H1 (cell line): ENCODE data around the gene CCNY. TPM values are rescaled to one million over a fixed set of nuclear protein-coding genes. Genes with fewer than 3 reads are reported as not detected.

Experiments
- CTCF ChIA-PET: fragments of 300-600 bp; sonication (Branson Sonifier 250); formaldehyde crosslinking; loops from one replicate; lab custom pipeline; 2021; ENCODE audit not compliant: partially characterized antibody; lab: Charles Lee
- POLR2A ChIA-PET: fragments of 300-600 bp; sonication (Branson Sonifier 250); formaldehyde crosslinking; loops from one replicate; lab custom pipeline; 2021; ENCODE audit warnings: inconsistent platforms; ENCODE audit not compliant: partially characterized antibody; lab: Charles Lee
- DNase-seq, 2 experiments: peaks; one replicate each; pipeline versions ENCODE4 v3.0.0 to v3.0.0-alpha.2; 2010 to 2022; ENCODE audit warnings: low spot score in 2 of 2, low read depth in 1 of 2, mixed read lengths in 1 of 2
- FAIRE-seq: peaks from 2 replicates; lab custom pipeline; 2011; peaks lifted over from hg19 to GRCh38; lab: Jason Lieb, UNC
- H2AFZ ChIP-seq: 2 replicates; pipeline ENCODE4 v1.8.1; 2012; ENCODE audit warnings: low read length, inconsistent platforms
- H2AK5ac ChIP-seq: 2 replicates; pipeline ENCODE4 v1.6.1; 2013; ENCODE audit warnings: low read depth, low read length
- H2BK120ac ChIP-seq: replicated peaks from 2 replicates; pipeline ENCODE3; 2013; ENCODE audit warnings: low read depth, low read length, inconsistent platforms
- H2BK12ac ChIP-seq: 2 replicates; pipeline ENCODE4 v1.6.1; 2013; ENCODE audit warnings: low read depth, low read length
- H2BK15ac ChIP-seq: 2 replicates; pipeline ENCODE4 v1.6.1; 2013; ENCODE audit warnings: low read length
- H2BK20ac ChIP-seq: 2 replicates; pipeline ENCODE4 v1.6.1; 2013; ENCODE audit warnings: low read length
- H2BK5ac ChIP-seq: 2 replicates; pipeline ENCODE4 v1.6.1; 2013; ENCODE audit warnings: low read depth, low read length
- H3K14ac ChIP-seq: 2 replicates; pipeline ENCODE4 v1.6.1; 2013; ENCODE audit warnings: inconsistent platforms; ENCODE audit not compliant: insufficient read length
- H3K18ac ChIP-seq: 2 replicates; pipeline ENCODE4 v1.6.1; 2013; ENCODE audit warnings: low read length; ENCODE audit errors: extremely low read depth
- H3K23ac ChIP-seq: 2 replicates; pipeline ENCODE4 v1.6.1; 2013; ENCODE audit warnings: inconsistent platforms; ENCODE audit not compliant: insufficient read length
- H3K23me2 ChIP-seq: 2 replicates; pipeline ENCODE4 v1.6.1; 2013; ENCODE audit warnings: low read depth, low read length
- H3K27ac ChIP-seq: 2 replicates; pipeline ENCODE4 v1.6.1; 2011; ENCODE audit warnings: low read depth, low read length, inconsistent platforms
- H3K27me3 ChIP-seq, 4 experiments: replicated peaks in 1 of 4; 1 replicate in 1 of 4; 2 replicates in 3 of 4; pipeline versions ENCODE4 v1.6.1 to v1.8.1; 2011 to 2013; ENCODE audit warnings: low read length in 3 of 4, mild to moderate bottlenecking in 3 of 4, inconsistent platforms in 2 of 4, mixed read lengths in 2 of 4, moderate library complexity in 1 of 4; ENCODE audit not compliant: control insufficient read depth in 3 of 4, insufficient read depth in 3 of 4; ENCODE audit errors: extremely low read depth in 1 of 4
- H3K36me3 ChIP-seq, 4 experiments: 2 replicates each; pipeline versions ENCODE4 v1.6.1 to v1.8.1; 2011 to 2013; ENCODE audit warnings: mild to moderate bottlenecking in 4 of 4, low read length in 3 of 4, moderate library complexity in 2 of 4, control low read depth in 1 of 4, inconsistent platforms in 1 of 4; ENCODE audit not compliant: insufficient read depth in 4 of 4, control insufficient read depth in 2 of 4
- H3K4ac ChIP-seq: replicated peaks from 2 replicates; pipeline ENCODE3; 2013; ENCODE audit warnings: low read length, low read depth, mixed read lengths, inconsistent platforms; ENCODE audit not compliant: insufficient read length
- H3K4me1 ChIP-seq, 4 experiments: replicated peaks in 1 of 4; 1 replicate in 1 of 4; 2 replicates in 3 of 4; pipeline versions ENCODE4 v1.6.1 to v1.8.1; 2011 to 2013; ENCODE audit warnings: low read length in 3 of 4, inconsistent platforms in 2 of 4, mixed read lengths in 1 of 4; ENCODE audit not compliant: insufficient read depth in 4 of 4, control insufficient read depth in 3 of 4
- H3K4me2 ChIP-seq, 2 experiments: 2 replicates each; pipeline versions ENCODE4 v1.6.1 to v1.8.1; 2011 to 2013; ENCODE audit warnings: low read depth in 2 of 2, low read length in 2 of 2, control low read depth in 1 of 2, inconsistent platforms in 1 of 2, mild to moderate bottlenecking in 1 of 2; ENCODE audit not compliant: insufficient read depth in 1 of 2
- H3K4me3 ChIP-seq, 4 experiments: fragments of 200-600, 300-600 bp in 1 of 4; sonication (generic), shearing (Covaris generic), sonication (Bioruptor Twin) in 1 of 4; 2 replicates each; pipeline versions ENCODE4 v1.5.1 to v1.8.1; 2011 to 2016; ENCODE audit warnings: low read length in 4 of 4, low read depth in 3 of 4, control low read depth in 2 of 4, inconsistent platforms in 2 of 4, mild to moderate bottlenecking in 2 of 4, mixed read lengths in 1 of 4, moderate library complexity in 1 of 4; ENCODE audit not compliant: insufficient read depth in 2 of 4; ENCODE audit errors: extremely low read depth in 1 of 4
- H3K56ac ChIP-seq: replicated peaks from 2 replicates; pipeline ENCODE3; 2013; ENCODE audit warnings: low read depth, mild to moderate bottlenecking, mixed read lengths, low read length, inconsistent platforms; ENCODE audit not compliant: insufficient read length
- H3K79me1 ChIP-seq: 2 replicates; pipeline ENCODE4 v1.6.1; 2013; ENCODE audit warnings: low read depth, low read length, control low read depth
- H3K79me2 ChIP-seq, 2 experiments: 2 replicates each; pipeline versions ENCODE4 v1.6.1 to v1.8.1; 2012 to 2013; ENCODE audit warnings: low read length in 2 of 2, mild to moderate bottlenecking in 2 of 2, inconsistent platforms in 1 of 2; ENCODE audit not compliant: insufficient read depth in 2 of 2, control insufficient read depth in 1 of 2
- H3K9ac ChIP-seq, 4 experiments: replicated peaks in 1 of 4; 1 replicate in 1 of 4; 2 replicates in 3 of 4; pipeline versions ENCODE4 v1.6.1 to v1.8.1; 2011 to 2013; ENCODE audit warnings: low read depth in 3 of 4, low read length in 3 of 4, control low read depth in 2 of 4, mild to moderate bottlenecking in 2 of 4, moderate library complexity in 2 of 4, inconsistent platforms in 1 of 4; ENCODE audit errors: extremely low read depth in 1 of 4
- H3K9me3 ChIP-seq, 2 experiments: 2 replicates each; pipeline versions ENCODE4 v1.6.1 to v1.8.1; 2012 to 2013; ENCODE audit warnings: mild to moderate bottlenecking in 2 of 2, moderate library complexity in 2 of 2, control low read depth in 1 of 2, inconsistent platforms in 1 of 2, low read depth in 1 of 2, low read length in 1 of 2, mixed read lengths in 1 of 2; ENCODE audit not compliant: insufficient read depth in 2 of 2
- H4K20me1 ChIP-seq, 2 experiments: replicated peaks in 1 of 2; 2 replicates each; pipeline versions ENCODE3 to v1.8.1; 2011 to 2013; ENCODE audit warnings: inconsistent platforms in 2 of 2, low read length in 2 of 2, mild to moderate bottlenecking in 1 of 2; ENCODE audit not compliant: insufficient read depth in 2 of 2, control insufficient read depth in 1 of 2
- H4K5ac ChIP-seq: 2 replicates; pipeline ENCODE4 v1.6.1; 2013; ENCODE audit warnings: low read length, low read depth, mixed read lengths, inconsistent platforms; ENCODE audit not compliant: insufficient read length
- H4K8ac ChIP-seq: 2 replicates; pipeline ENCODE4 v1.8.0; 2013; ENCODE audit warnings: mild to moderate bottlenecking, moderate library complexity, low read length, inconsistent platforms; ENCODE audit not compliant: insufficient read depth; ENCODE audit errors: extremely low read depth
- H4K91ac ChIP-seq: replicated peaks from 2 replicates; pipeline ENCODE3; 2013; ENCODE audit warnings: low read length, mixed read lengths, inconsistent platforms; ENCODE audit not compliant: insufficient read length
- ATF3 ChIP-seq: IDR thresholded peaks from 2 replicates; pipeline ENCODE4 v1.6.1; 2011; ENCODE audit warnings: low read depth, mild to moderate bottlenecking, low read length; ENCODE audit not compliant: insufficient read depth
- CTCF ChIP-seq, 3 experiments: IDR thresholded peaks; 1 replicate in 2 of 3; 2 replicates in 1 of 3; pipeline versions ENCODE4 v1.5.1 to v1.6.1; 2011; ENCODE audit warnings: low read length in 3 of 3, mild to moderate bottlenecking in 3 of 3, inconsistent platforms in 2 of 3, low read depth in 1 of 3, moderate library complexity in 1 of 3; ENCODE audit not compliant: insufficient read depth in 1 of 3; ENCODE audit errors: control extremely low read depth in 1 of 3
- RAD21 ChIP-seq, 2 experiments: IDR thresholded peaks in 1 of 2; conservative IDR thresholded peaks in 1 of 2; 2 replicates each; pipeline ENCODE4 v1.6.1; 2011; ENCODE audit warnings: low read depth in 2 of 2, low read length in 2 of 2, improper control_type of control experiment in 1 of 2, inconsistent platforms in 1 of 2, mild to moderate bottlenecking in 1 of 2, moderate library complexity in 1 of 2
- TCF12 ChIP-seq: IDR thresholded peaks from 2 replicates; pipeline ENCODE4 v1.6.1; 2011; ENCODE audit warnings: low read depth, mild to moderate bottlenecking, low read length
- WGBS, 2 experiments: shearing (Covaris generic) in 1 of 2; methylation state at CpG; one replicate each; pipeline versions ENCODE4 v1.1.6 to v1.1.7; 2013 to 2015; ENCODE audit warnings: low lambda C conversion rate in 2 of 2, mixed read lengths in 2 of 2, inconsistent platforms in 1 of 2, low coverage in 1 of 2, missing lambda C conversion rate in 1 of 2; ENCODE audit not compliant: insufficient replicate concordance in 2 of 2, insufficient coverage in 1 of 2, insufficient read length in 1 of 2; ENCODE audit errors: extremely low coverage in 1 of 2, missing lambda C conversion rate in 1 of 2; 5-methylcytosine and 5-hydroxymethylcytosine counted together
- polyA plus RNA-seq, 7 experiments: library from polyadenylated mRNA; depleted of rRNA in 3 of 7; stranded (reverse) in 5 of 7; unstranded in 2 of 7; fragments of >200 nt in 5 of 7; fragments of 200-250 nt in 2 of 7; gene quantifications; 1 replicate in 5 of 7; 2 replicates in 1 of 7; 4 replicates in 1 of 7; pipeline versions ENCODE4 v1.2.1 to v1.2.3, GENCODE V29; 2011 to 2013; ENCODE audit warnings: missing spikeins in 2 of 7, mixed read lengths in 2 of 7
- total RNA-seq: library from RNA; stranded (reverse); fragmentation: NEBNext Ultra II Directional; extraction: Animal tissue kit (Norgen Biotek cat#: 25700); gene quantifications from 2 replicates; pipeline ENCODE4 v1.2.1, GENCODE V29; 2021

CCNY gene
- total and polyA plus RNA-seq, 2 of the 8 experiments (the other 6 are each of a cell fraction or from before 2014, with no cell fraction given) = 25.3 to 68.2 TPM

- no peak overlapping the region for H3K18ac ChIP-seq
- H4K20me1 ChIP-seq = peaks cover 0 to 2% of the 10 kb centered on the region in 2 experiments
- H2BK12ac ChIP-seq = no peak overlapping the region
- WGBS, 2 experiments = 81% methylated on average over 9 of the region's 9 CpGs; no CpG with 5 or more reads in 1 of the 2 experiments
- H3K36me3 ChIP-seq = no peaks in the 10 kb centered on the region
- H3K4ac ChIP-seq = no peak overlapping the region
- H2AK5ac ChIP-seq = no peak overlapping the region
- TF ChIP-seq CTCF (IDR thresholded peaks at IDR 0.05; ENCODE audit: control extremely low read depth in 1 of 3, insufficient read depth in 1 of 3, low read depth in 1 of 3, low read length in 3 of 3) = peak; percentile 30 to 76 (median 73); a peak in 3 of 4 replicates
- no peak for TF ChIP-seq TCF12
- TF ChIP-seq ATF3 = no peak
- peak; percentile 54 to 65 for TF ChIP-seq RAD21 (IDR thresholded peaks at IDR 0.05 in 1 of 2, conservative IDR thresholded peaks at IDR 0.05 in 1 of 2; ENCODE audit: low read depth in 2 of 2, low read length in 2 of 2)
- no peak overlapping the region for H2BK20ac ChIP-seq
- H3K79me2 ChIP-seq = peaks cover 0 to 22% of the 10 kb centered on the region in 2 experiments; a peak in 2 of 4 replicates
- no peaks in the 10 kb centered on the region for H3K4me1 ChIP-seq
- H2BK5ac ChIP-seq = peak overlapping the region; percentile 16; the same call in 1 of the 2 replicates
- no peak overlapping the region for H3K9ac ChIP-seq
- H3K23ac ChIP-seq = no peak overlapping the region
- H3K79me1 ChIP-seq = 0 out of 2 replicates have a peak, but pooled peaks cover 2% of the 10 kb centered on the region
- H3K14ac ChIP-seq = no peak overlapping the region
- H3K4me3 ChIP-seq = no peak overlapping the region
- no peak for DNase-seq
- no peak overlapping the region for H3K4me2 ChIP-seq
- no peak overlapping the region for H2BK120ac ChIP-seq
- H3K27ac ChIP-seq = no peak overlapping the region
- no peak overlapping the region for H2BK15ac ChIP-seq
- H4K8ac ChIP-seq = peak overlapping the region; percentile 78; the same call in 1 of the 2 replicates
- no peak overlapping the region for H2AFZ ChIP-seq
- no peaks in the 10 kb centered on the region for H3K23me2 ChIP-seq
- H3K56ac ChIP-seq = no peak overlapping the region
- FAIRE-seq = peak; percentile 48
- ChIA-PET POLR2A (no interaction called here), CTCF (interaction anchor here (0.9 to 1.7 kb wide), 6 partner anchors 8 to 296 kb away, joined by 3 to 4 read pairs (median 4); no protein-coding TSS in a partner anchor)
- no peak overlapping the region for H4K5ac ChIP-seq
- no peaks in the 10 kb centered on the region for H3K27me3 ChIP-seq
- no peaks in the 10 kb centered on the region for H3K9me3 ChIP-seq
- H4K91ac ChIP-seq = no peak overlapping the region
Measured at GRCh38 chr10:35480142-35480541, 143.8 kb downstream of the CCNY start.
